Measurements from ENCODE around the gene NUF2. TPM values are rescaled to one million over a fixed set of nuclear protein-coding genes. Genes with fewer than 3 reads are reported as not detected.

Gene NUF2
- total RNA-seq, 1 experiment from 2014 or later: 33.1 TPM

DNA sequence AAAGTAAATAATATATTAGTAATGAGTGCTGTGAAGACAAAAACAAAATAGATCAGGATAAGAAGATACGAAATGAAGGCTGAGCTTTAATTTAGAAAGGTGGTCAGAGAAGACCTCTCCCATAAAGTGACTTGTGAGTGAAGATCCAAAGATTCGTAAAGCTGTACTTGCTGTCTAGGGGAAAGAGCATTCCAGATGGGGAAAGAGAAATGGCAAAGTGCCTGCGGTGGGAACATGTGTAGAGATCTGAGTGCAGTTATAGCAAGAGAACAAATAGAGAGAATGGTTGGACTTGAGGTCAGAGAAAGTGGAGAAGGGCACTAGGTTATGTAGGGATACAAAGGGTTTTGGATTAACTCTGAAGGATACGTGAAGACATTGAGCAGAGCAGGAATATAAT is 60.6 kb downstream of the NUF2 start:
- BruUV-seq (replicated peaks): no TSS peak
- no peaks in the 10 kb centered on the region for H3K9me3 Mint-ChIP-seq (ENCODE audit: low read depth, unreplicated experiment)

GRCh38 chr1:163387146-163387545 is 65.4 kb downstream of the NUF2 start:
- Mint-ChIP-seq H3K27ac (ENCODE audit: unreplicated experiment) (no peak overlapping the region), H3K4me1 (ENCODE audit: low read depth, unreplicated experiment) (peaks cover 7% of the 10 kb centered on the region), H3K4me3 (ENCODE audit: low read depth, unreplicated experiment) (no peak overlapping the region), H3K36me3 (ENCODE audit: insufficient read depth, unreplicated experiment) (no peaks in the 10 kb centered on the region), H3K9me3 (ENCODE audit: low read depth, unreplicated experiment) (peaks cover 2% of the 10 kb centered on the region), H3K27me3 (ENCODE audit: unreplicated experiment) (no peaks in the 10 kb centered on the region)
- DNase-seq: no peak
- intact Hi-C loops (cut with micrococcal nuclease; ENCODE audit: unreplicated experiment): no loop called here
- CTCF ChIA-PET: no interaction called here
- TF ChIP-seq CTCF (IDR thresholded peaks at IDR 0.05; ENCODE audit: unreplicated experiment): no peak
- no TSS peak for BruUV-seq (replicated peaks)

More for the DNA sequence above, 60.6 kb downstream of the NUF2 start:
- H3K27me3 Mint-ChIP-seq (ENCODE audit: unreplicated experiment): no peaks in the 10 kb centered on the region
- H3K36me3 Mint-ChIP-seq (ENCODE audit: insufficient read depth, unreplicated experiment): no peaks in the 10 kb centered on the region
- CTCF ChIA-PET: no interaction called here
- intact Hi-C loops (cut with micrococcal nuclease; ENCODE audit: unreplicated experiment): no loop called here
- H3K4me1 Mint-ChIP-seq (ENCODE audit: low read depth, unreplicated experiment): peaks cover 6% of the 10 kb centered on the region
- no peak overlapping the region for H3K27ac Mint-ChIP-seq (ENCODE audit: unreplicated experiment)
- DNase-seq: no peak
- TF ChIP-seq CTCF (IDR thresholded peaks at IDR 0.05; ENCODE audit: unreplicated experiment): no peak
- H3K4me3 Mint-ChIP-seq (ENCODE audit: low read depth, unreplicated experiment): no peak overlapping the region

GRCh38 chr1:163388970-163389369 is 67.2 kb downstream of the NUF2 start:
- H3K9me3 Mint-ChIP-seq (ENCODE audit: low read depth, unreplicated experiment): peaks cover 3% of the 10 kb centered on the region
- BruUV-seq (replicated peaks): no TSS peak
- intact Hi-C loops (cut with micrococcal nuclease; ENCODE audit: unreplicated experiment): no loop called here
- DNase-seq: no peak
- no peak for TF ChIP-seq CTCF (IDR thresholded peaks at IDR 0.05; ENCODE audit: unreplicated experiment)
- no peak overlapping the region for H3K4me3 Mint-ChIP-seq (ENCODE audit: low read depth, unreplicated experiment)
- H3K4me1 Mint-ChIP-seq (ENCODE audit: low read depth, unreplicated experiment): peaks cover 7% of the 10 kb centered on the region
- H3K27me3 Mint-ChIP-seq (ENCODE audit: unreplicated experiment): no peaks in the 10 kb centered on the region
- no peak overlapping the region for H3K27ac Mint-ChIP-seq (ENCODE audit: unreplicated experiment)
- no peaks in the 10 kb centered on the region for H3K36me3 Mint-ChIP-seq (ENCODE audit: insufficient read depth, unreplicated experiment)
- CTCF ChIA-PET: interaction anchor here (0.5 kb wide), 1 partner anchor 86 kb away, joined by 3 read pairs; no protein-coding TSS in a partner anchor

GRCh38 chr1:163395790-163396189 is 74.0 kb downstream of the NUF2 start:
- intact Hi-C loops (cut with micrococcal nuclease; ENCODE audit: unreplicated experiment): no loop called here
- Mint-ChIP-seq H3K36me3 (ENCODE audit: insufficient read depth, unreplicated experiment) (no peaks in the 10 kb centered on the region), H3K4me3 (ENCODE audit: low read depth, unreplicated experiment) (no peak overlapping the region), H3K9me3 (ENCODE audit: low read depth, unreplicated experiment) (peaks cover 3% of the 10 kb centered on the region), H3K27ac (ENCODE audit: unreplicated experiment) (no peak overlapping the region), H3K27me3 (ENCODE audit: unreplicated experiment) (no peaks in the 10 kb centered on the region), H3K4me1 (ENCODE audit: low read depth, unreplicated experiment) (no peaks in the 10 kb centered on the region)
- no peak for TF ChIP-seq CTCF (IDR thresholded peaks at IDR 0.05; ENCODE audit: unreplicated experiment)
- no peak for DNase-seq
- CTCF ChIA-PET: no interaction called here
- BruUV-seq (replicated peaks): no TSS peak

Measured in Calu3 (cell line).